ENCODE results near the gene THRA.

Gene THRA

GRCh38 chr17:40084477-40084876, 21.7 kb downstream of the THRA start:
- DNase-seq = no peak

DNA sequence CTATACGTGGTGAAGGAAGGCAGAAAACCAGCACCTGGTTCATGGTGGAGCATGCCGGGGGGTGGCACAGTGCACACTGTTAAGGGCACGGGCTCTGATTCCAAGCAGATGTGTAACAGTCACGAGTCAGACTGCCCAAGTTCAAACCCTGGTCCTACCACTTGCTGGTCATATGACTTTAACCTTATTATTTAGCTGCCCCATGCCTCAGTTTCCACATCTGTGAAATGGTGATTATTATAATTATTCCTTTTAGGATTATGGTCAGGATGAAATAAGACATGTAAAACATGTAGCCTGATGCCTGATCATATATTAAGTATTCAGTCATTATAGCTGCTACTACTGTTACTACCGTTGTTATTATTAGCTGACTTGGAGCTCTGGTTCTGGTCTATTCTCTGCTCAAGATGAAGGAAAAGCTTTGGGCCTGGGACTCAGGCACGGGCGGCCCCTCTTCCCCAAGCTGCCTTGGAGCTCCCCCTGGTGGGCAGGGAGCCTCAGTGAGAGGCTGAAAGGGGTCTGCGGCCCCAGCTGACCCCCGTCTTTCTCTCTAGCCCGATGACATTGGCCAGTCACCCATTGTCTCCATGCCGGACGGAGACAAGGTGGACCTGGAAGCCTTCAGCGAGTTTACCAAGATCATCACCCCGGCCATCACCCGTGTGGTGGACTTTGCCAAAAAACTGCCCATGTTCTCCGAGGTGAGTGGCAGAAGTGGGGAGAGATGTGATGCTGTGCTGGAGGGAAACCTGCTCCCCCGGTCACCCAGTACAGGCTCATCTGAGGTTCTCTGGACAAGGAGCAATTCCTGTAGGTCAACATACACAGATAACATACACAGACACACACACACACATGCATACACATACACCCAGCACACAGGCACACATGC, 23.6 kb downstream of the THRA start:
- peak; percentile 50 for DNase-seq

DNA sequence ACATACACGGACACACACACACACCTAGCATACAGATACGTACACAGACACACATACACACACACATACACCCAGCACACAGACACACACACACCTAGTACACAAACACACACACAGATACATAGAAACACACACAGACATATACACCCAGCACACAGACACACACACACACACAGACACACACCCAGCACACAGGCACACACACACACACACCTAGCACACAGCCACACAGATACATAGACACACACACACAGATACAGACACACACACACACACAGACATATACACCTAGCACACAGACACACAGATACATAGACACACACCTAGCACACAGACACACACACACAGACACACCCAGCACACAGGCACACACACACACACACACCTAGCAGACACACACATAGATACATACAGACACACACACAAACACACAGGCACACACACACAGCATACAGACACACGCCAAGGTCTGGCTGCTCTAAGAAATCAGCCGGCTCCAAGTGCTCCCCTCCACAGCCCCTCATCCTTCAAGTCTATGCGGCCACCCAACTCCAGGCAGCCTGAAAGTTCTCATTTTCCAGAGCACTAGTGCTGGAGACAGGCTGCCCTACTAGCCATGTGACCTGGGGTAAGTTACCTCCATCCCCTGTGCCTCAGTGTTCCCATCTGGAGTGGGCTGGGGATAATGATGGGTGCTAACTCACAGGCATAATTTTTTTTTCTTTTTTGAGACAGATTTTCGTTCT, 24.5 kb downstream of the THRA start:
- DNase-seq = no peak

DNA sequence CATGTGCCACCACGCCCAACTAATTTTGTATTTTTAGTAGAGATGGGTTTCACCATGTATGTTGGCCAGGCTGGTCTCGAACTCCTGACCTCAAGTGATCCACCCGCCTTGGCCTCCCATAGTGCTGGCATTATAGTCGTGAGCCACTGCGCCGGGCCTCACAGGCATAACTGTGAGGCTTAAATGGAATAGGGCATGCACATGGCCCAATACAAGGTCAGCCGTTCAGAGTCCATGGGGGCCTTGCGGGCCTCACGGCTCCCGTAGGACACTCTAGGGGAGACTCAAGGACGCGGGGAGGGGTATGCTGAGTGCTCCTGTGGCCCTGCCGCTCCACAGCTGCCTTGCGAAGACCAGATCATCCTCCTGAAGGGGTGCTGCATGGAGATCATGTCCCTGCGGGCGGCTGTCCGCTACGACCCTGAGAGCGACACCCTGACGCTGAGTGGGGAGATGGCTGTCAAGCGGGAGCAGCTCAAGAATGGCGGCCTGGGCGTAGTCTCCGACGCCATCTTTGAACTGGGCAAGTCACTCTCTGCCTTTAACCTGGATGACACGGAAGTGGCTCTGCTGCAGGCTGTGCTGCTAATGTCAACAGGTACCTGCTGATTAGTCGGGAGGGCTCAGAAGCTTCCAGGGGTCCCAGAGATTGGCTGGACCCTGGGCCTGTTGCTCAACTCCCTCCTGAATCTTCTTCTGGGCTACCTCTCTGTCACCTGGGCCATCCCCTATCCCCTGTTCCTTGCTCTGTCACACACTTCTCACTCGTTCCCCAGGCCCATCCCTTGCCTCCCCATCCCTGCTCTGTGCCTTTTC, 25.3 kb downstream of the THRA start:
- DNase-seq = no peak

DNA sequence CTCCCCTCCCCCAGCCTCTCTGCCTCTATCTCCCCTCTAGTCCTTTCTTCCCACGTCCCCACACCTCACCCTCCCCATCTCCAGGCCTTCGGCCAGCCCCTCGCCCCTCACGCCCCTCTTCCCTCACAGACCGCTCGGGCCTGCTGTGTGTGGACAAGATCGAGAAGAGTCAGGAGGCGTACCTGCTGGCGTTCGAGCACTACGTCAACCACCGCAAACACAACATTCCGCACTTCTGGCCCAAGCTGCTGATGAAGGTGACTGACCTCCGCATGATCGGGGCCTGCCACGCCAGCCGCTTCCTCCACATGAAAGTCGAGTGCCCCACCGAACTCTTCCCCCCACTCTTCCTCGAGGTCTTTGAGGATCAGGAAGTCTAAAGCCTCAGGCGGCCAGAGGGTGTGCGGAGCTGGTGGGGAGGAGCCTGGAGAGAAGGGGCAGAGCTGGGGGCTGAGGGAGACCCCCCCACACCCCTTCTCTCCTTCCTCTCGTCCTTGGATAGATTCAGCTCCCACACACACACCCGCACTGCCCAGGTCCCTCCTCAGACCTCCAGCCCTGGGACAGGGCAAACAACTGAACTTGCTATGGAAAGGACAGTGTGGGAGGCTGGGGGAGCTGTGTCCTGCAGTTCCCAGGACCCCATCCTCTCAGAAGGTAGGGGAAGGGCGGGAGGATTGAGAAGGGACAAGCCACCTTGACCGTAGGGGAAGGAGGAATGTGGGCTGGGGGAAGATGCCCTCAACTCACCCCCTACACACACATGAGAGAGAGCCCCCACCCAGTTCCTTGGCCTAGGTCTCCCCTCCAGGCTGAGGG, 26.5 kb downstream of the THRA start:
- no peak for DNase-seq

GRCh38 chr17:40090237-40091119, 27.7 kb downstream of the THRA start:
- DNase-seq = peak; percentile 69

DNA sequence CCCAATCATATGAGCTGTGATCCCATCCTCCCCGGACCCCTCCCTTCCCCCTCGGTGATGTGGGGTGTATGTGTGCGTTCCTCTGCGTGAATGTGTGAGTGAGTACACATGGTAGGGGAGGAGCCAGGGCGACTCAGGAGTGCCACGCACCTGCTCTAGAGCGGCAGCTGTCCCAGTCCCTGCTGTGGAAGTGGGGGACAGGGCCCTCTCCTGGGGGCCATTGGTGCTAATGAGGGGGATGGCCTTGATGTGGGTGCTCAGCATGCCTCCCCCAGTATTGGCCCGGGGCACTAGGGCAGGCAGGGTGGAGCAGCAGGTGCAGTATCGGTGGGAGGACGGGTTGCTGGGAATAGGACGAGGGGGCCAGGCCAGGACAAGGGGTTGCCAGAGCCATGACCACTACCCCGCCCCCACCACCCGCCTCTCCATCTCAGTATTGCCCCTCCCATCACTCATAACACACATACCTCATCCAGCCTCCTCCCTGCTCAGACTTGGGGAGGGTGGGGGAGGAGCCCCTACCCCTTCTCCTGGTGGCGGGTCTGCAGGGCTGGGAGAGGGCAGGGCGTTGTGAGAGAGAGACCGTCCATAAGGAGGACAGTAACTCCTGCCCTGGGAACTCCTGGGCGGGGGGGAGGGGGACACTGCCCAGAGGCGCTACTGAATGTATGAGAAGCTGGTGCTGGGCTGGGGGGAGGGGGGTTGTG, 29.1 kb downstream of the THRA start:
- peak; percentile 38 for DNase-seq

- DNase-seq = peak; percentile 49
Observed at GRCh38 chr17:40092581-40092980, 29.8 kb downstream of the THRA start.

DNA sequence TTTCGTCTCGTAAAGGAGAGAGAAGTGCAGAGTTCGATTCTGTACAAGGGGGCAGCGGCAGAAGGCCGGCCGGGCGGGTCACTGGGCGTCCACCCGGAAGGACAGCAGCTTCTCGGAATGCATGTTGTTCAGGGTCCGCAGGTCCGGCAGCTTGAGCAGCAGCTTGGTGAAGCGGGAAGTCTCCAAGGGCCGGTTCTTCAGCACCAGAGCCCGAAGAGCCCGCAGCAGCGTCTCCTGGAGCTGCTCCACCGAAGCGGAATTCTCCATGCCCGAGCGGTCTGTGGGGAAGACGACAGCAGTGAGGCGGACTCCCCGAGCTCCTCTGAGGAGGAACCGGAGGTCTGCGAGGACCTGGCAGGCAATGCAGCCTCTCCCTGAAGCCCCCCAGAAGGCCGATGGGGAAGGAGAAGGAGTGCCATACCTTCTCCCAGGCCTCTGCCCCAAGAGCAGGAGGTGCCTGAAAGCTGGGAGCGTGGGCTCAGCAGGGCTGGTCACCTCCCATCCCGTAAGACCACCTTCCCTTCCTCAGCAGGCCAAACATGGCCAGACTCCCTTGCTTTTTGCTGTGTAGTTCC, 30.3 kb downstream of the THRA start:
- DNase-seq = no peak

- DNase-seq = no peak
Observed at GRCh38 chr17:40093580-40094201, 30.9 kb downstream of the THRA start.

DNA sequence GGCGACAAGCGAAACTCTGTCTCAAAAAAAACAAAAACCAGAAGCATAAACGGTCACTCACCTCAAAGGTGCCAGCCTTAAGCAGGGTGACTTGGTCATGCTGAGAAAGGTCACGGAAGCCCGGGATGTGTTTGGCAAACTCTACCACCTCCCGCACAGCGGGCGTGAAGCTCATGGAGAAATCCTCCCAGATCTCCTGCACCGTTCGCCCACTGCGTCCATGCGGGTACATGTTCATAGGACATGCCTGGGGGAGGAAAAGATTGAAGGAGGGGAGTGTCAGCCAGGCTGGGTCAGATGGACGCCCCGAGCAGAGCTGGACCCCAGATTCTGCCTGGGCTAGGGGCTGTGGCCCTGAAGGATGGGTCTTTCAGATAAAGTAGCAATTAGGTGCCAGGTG, 32.1 kb downstream of the THRA start:
- DNase-seq = no peak

DNA sequence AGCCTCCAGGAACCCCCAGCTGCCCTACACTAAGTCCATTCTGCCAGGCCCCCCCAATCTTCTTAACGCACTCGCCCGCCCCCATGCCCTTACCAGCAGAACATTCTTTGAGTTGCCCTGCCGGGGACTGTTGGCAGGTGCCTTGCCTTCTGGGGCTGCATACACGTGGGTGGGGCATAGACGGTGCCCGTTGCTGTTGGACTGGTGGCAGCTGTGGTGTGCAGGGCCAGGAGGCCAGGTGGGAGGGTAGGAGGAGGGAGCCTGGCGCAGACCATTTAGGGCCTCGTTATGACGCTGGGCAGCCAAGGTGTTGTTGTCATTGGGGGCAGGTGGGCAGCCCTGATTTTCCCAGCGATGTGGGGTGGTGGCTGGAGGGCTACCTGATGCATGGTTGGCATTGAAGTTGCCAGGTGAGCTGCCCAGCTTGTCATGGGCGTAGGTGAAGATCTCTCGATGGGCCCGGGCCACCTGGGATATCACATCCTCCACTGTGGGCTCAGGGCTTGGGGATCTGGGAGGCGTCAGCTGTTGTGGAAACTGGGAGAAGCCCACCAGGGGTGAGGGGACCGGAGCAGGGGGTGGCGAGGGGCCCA, 32.7 kb downstream of the THRA start:
- DNase-seq = peak; percentile 37

- peak; percentile 62 for DNase-seq
Observed at GRCh38 chr17:40095944-40096791, 33.4 kb downstream of the THRA start.

- DNase-seq = no peak
Observed at GRCh38 chr17:40097087-40097486, 34.3 kb downstream of the THRA start.

DNA sequence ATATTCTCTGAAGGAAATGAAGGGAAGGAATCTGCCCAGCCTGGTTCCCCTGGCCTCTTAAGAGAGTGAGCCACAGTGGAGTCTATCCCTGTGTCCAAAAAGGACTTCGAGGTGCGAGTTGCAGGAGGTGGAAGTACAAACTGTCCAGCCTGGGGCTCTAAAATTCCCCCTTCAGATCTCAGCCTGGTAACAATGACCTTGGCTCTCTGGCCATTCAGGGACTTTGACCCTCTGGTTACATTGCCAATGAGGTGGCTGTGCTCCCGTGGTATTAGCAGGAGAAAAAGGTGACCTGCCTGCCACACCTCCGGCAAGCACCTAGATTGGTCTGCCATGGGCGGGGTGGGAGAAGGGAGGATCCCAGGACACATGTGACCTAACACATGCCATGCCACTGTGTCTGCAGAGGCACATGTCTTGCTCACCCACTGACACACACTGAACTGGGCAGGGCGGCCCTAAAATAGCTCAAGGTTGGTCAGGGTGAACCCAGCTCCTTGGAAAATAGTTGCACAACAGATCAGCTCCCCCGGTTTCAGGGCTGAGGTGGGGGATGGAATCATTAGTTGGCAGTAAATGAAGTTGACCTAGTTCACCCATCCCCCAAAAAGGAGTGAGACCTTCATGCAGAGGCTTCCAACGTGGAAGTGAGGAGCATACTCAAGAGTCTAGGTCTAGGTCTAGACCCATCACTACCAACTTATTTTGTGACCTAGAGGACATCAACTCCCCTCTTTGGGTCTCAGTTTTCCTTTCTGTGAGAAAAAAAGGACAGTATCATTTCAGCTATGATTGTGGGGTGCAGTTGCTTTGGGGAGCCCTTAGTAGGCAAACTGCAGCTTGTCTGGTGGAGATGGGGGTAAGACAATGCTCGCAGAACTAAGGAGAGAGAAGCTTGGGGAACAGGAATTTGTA, 35.4 kb downstream of the THRA start:
- peak; percentile 37 for DNase-seq

GRCh38 chr17:40098846-40099618, 36.3 kb downstream of the THRA start:
- DNase-seq = peak; percentile 96

All from femur (tissue), 1 donor.